HEK293 (cell line): ENCODE results near the gene FOXK2.

Experiments
- BCL6B ChIP-seq: fragments of 450-650 bp; formaldehyde crosslinking; IDR thresholded peaks from 2 replicates; pipeline ENCODE4 v1.5.1; 2017; ENCODE audit warnings: missing biosample characterization, missing genetic modification characterization
- EGR2 ChIP-seq: fragments of 450-650 bp; formaldehyde crosslinking; IDR thresholded peaks from 2 replicates; pipeline ENCODE4 v1.5.1; 2016; ENCODE audit warnings: low read depth, missing biosample characterization, missing genetic modification characterization
- GLIS2 ChIP-seq: fragments of 450-650 bp; formaldehyde crosslinking; IDR thresholded peaks from 2 replicates; pipeline ENCODE4 v1.5.1; 2016; ENCODE audit warnings: missing biosample characterization, missing genetic modification characterization
- HOXD13 ChIP-seq: sonication (generic); formaldehyde crosslinking; IDR thresholded peaks from 2 replicates; pipeline ENCODE4 v1.8.0; 2022; ENCODE audit warnings: missing genetic modification reagents, borderline replicate concordance
- KLF7 ChIP-seq: fragments of 450-650 bp; formaldehyde crosslinking; IDR thresholded peaks from 2 replicates; pipeline ENCODE4 v1.5.1; 2016; ENCODE audit warnings: missing biosample characterization, missing genetic modification characterization, borderline replicate concordance
- RBAK ChIP-seq: fragments of 450-650 bp; formaldehyde crosslinking; IDR thresholded peaks from 2 replicates; pipeline ENCODE4 v1.5.1; 2016; ENCODE audit warnings: missing biosample characterization, missing genetic modification characterization
- WT1 ChIP-seq: fragments of 450-650 bp; formaldehyde crosslinking; IDR thresholded peaks from 2 replicates; pipeline ENCODE4 v1.5.1; 2016; ENCODE audit warnings: missing biosample characterization, missing genetic modification characterization
- YY2 ChIP-seq: fragments of 450-650 bp; formaldehyde crosslinking; IDR thresholded peaks from 2 replicates; pipeline ENCODE4 v1.5.1; 2016; ENCODE audit warnings: missing biosample characterization, missing genetic modification characterization
- ZBTB49 ChIP-seq: fragments of 450-650 bp; formaldehyde crosslinking; IDR thresholded peaks from 2 replicates; pipeline ENCODE4 v1.5.1; 2016; ENCODE audit warnings: missing biosample characterization, missing genetic modification characterization, low read depth
- ZEB2 ChIP-seq: fragments of 450-650 bp; formaldehyde crosslinking; IDR thresholded peaks from 2 replicates; pipeline ENCODE4 v1.5.1; 2016; ENCODE audit warnings: missing biosample characterization, missing genetic modification characterization
- ZNF174 ChIP-seq: fragments of 450-650 bp; formaldehyde crosslinking; IDR thresholded peaks from 2 replicates; pipeline ENCODE4 v1.5.0; 2017; ENCODE audit warnings: missing biosample characterization, mild to moderate bottlenecking, missing genetic modification characterization
- ZNF175 ChIP-seq: fragments of 450-650 bp; formaldehyde crosslinking; IDR thresholded peaks from 2 replicates; pipeline ENCODE4 v1.5.1; 2016; ENCODE audit warnings: missing biosample characterization, missing genetic modification characterization
- ZNF211 ChIP-seq: fragments of 450-650 bp; formaldehyde crosslinking; IDR thresholded peaks from 2 replicates; pipeline ENCODE4 v1.5.1; 2016; ENCODE audit warnings: low read depth, missing biosample characterization, missing genetic modification characterization
- ZNF266 ChIP-seq: fragments of 450-650 bp; formaldehyde crosslinking; IDR thresholded peaks from 2 replicates; pipeline ENCODE4 v1.5.1; 2016; ENCODE audit warnings: missing biosample characterization, missing genetic modification characterization, low read depth
- ZNF354C ChIP-seq: fragments of 450-650 bp; formaldehyde crosslinking; IDR thresholded peaks from 2 replicates; pipeline ENCODE4 v1.5.1; 2016; ENCODE audit warnings: missing biosample characterization, missing genetic modification characterization, low read depth, borderline replicate concordance
- ZNF416 ChIP-seq: fragments of 450-650 bp; formaldehyde crosslinking; IDR thresholded peaks from 2 replicates; pipeline ENCODE4 v1.5.1; 2016; ENCODE audit warnings: missing biosample characterization, missing genetic modification characterization
- ZNF423 ChIP-seq: fragments of 450-650 bp; formaldehyde crosslinking; IDR thresholded peaks from 2 replicates; pipeline ENCODE4 v1.5.1; 2016; ENCODE audit warnings: missing biosample characterization, missing genetic modification characterization
- ZNF433 ChIP-seq: fragments of 450-650 bp; formaldehyde crosslinking; IDR thresholded peaks from 2 replicates; pipeline ENCODE4 v1.5.1; 2016; ENCODE audit warnings: missing biosample characterization, missing genetic modification characterization, low read depth
- ZNF449 ChIP-seq: fragments of 450-650 bp; formaldehyde crosslinking; IDR thresholded peaks from 2 replicates; pipeline ENCODE4 v1.5.1; 2017; ENCODE audit warnings: missing biosample characterization, mild to moderate bottlenecking, missing genetic modification characterization, moderate library complexity
- ZNF501 ChIP-seq: fragments of 450-650 bp; formaldehyde crosslinking; IDR thresholded peaks from 2 replicates; pipeline ENCODE4 v1.5.1; 2016; ENCODE audit warnings: missing biosample characterization, missing genetic modification characterization
- ZNF549 ChIP-seq: fragments of 450-650 bp; IDR thresholded peaks from 2 replicates; pipeline ENCODE4 v1.5.1; 2018; ENCODE audit warnings: missing biosample characterization, missing genetic modification characterization, mild to moderate bottlenecking, inconsistent platforms, moderate library complexity
- ZNF580 ChIP-seq: fragments of 450-650 bp; formaldehyde crosslinking; IDR thresholded peaks from 2 replicates; pipeline ENCODE4 v1.5.1; 2016; ENCODE audit warnings: missing biosample characterization, missing genetic modification characterization
- ZNF610 ChIP-seq: fragments of 450-650 bp; formaldehyde crosslinking; IDR thresholded peaks from 2 replicates; pipeline ENCODE4 v1.5.1; 2016; ENCODE audit warnings: missing biosample characterization, missing genetic modification characterization, borderline replicate concordance
- ZNF629 ChIP-seq: fragments of 450-650 bp; formaldehyde crosslinking; IDR thresholded peaks from 2 replicates; pipeline ENCODE4 v1.5.1; 2017; ENCODE audit warnings: missing biosample characterization, missing genetic modification characterization
- ZNF692 ChIP-seq: fragments of 450-650 bp; formaldehyde crosslinking; IDR thresholded peaks from 2 replicates; pipeline ENCODE4 v1.5.1; 2016; ENCODE audit warnings: missing biosample characterization, missing genetic modification characterization
- ZNF704 ChIP-seq: fragments of 450-650 bp; formaldehyde crosslinking; IDR thresholded peaks from 2 replicates; pipeline ENCODE4 v1.5.1; 2016; ENCODE audit warnings: missing biosample characterization, missing genetic modification characterization
- ZNF747 ChIP-seq: fragments of 450-650 bp; formaldehyde crosslinking; IDR thresholded peaks from 2 replicates; pipeline ENCODE4 v1.5.1; 2016; ENCODE audit warnings: missing biosample characterization, missing genetic modification characterization
- ZNF776 ChIP-seq: fragments of 450-650 bp; formaldehyde crosslinking; IDR thresholded peaks from 2 replicates; pipeline ENCODE4 v1.5.0; 2017; ENCODE audit warnings: missing biosample characterization, missing genetic modification characterization, borderline replicate concordance
- ZNF777 ChIP-seq: fragments of 450-650 bp; formaldehyde crosslinking; IDR thresholded peaks from 2 replicates; pipeline ENCODE4 v1.5.1; 2017; ENCODE audit warnings: missing biosample characterization, missing genetic modification characterization, borderline replicate concordance
- ZSCAN18 ChIP-seq: fragments of 450-650 bp; formaldehyde crosslinking; IDR thresholded peaks from 2 replicates; pipeline ENCODE4 v1.5.1; 2016; ENCODE audit warnings: missing biosample characterization, missing genetic modification characterization

FOXK2 gene

GRCh38 chr17:82494236-82495055 is 25.1 kb upstream of the FOXK2 start (continued):
- TF ChIP-seq ZNF175, result no peak
- TF ChIP-seq ZNF449 (tag by site-specific recombination), result no peak; the same call in 1 of the 2 replicates
- peak; percentile 69; the same call in 1 of the 2 replicates for TF ChIP-seq KLF7
- peak; percentile 93 for TF ChIP-seq ZNF692 (tag by site-specific recombination)
- TF ChIP-seq ZNF433, result no peak
- peak; percentile 89 for TF ChIP-seq GLIS2 (tag by site-specific recombination)
- TF ChIP-seq ZEB2 (tag by site-specific recombination), result peak; percentile 94
- no peak for TF ChIP-seq RBAK
- TF ChIP-seq ZNF266 (tag by site-specific recombination), result 0 out of 2 replicates have a peak, but pooled peaks have one; percentile 1
- TF ChIP-seq ZSCAN18, result peak; percentile 67; the same call in 1 of the 2 replicates
- TF ChIP-seq ZNF211 (tag by site-specific recombination), result no peak
- peak; percentile 84; the same call in 1 of the 2 replicates for TF ChIP-seq ZNF501 (tag by site-specific recombination)
- peak; percentile 52; the same call in 1 of the 2 replicates for TF ChIP-seq ZNF416 (tag by site-specific recombination)
- TF ChIP-seq EGR2 (tag by site-specific recombination), result no peak
- TF ChIP-seq HOXD13, result peak; percentile 55; the same call in 1 of the 2 replicates
- no peak for TF ChIP-seq ZNF423 (tag by site-specific recombination)
- TF ChIP-seq WT1, result peak; percentile 68
- no peak for TF ChIP-seq BCL6B
- no peak for TF ChIP-seq ZNF776 (tag by site-specific recombination)
- 0 out of 2 replicates have a peak, but pooled peaks have one; percentile 57 for TF ChIP-seq ZNF610
- TF ChIP-seq ZNF354C (tag by site-specific recombination), result no peak
- TF ChIP-seq YY2 (tag by site-specific recombination), result peak; percentile 52
- no peak for TF ChIP-seq ZNF549 (tag by site-specific recombination)
- no peak for TF ChIP-seq ZBTB49 (tag by site-specific recombination)
- no peak for TF ChIP-seq ZNF704
- TF ChIP-seq ZNF174, result no peak
- no peak for TF ChIP-seq ZNF747
- TF ChIP-seq ZNF629 (tag by site-specific recombination), result peak; percentile 89
- no peak for TF ChIP-seq ZNF777
- no peak; the same call in 1 of the 2 replicates for TF ChIP-seq ZNF580 (tag by site-specific recombination)
